K562 (cell line): ENCODE measurements around the gene PDE11A. TPM values are rescaled to one million over a fixed set of nuclear protein-coding genes. Genes with fewer than 3 reads are reported as not detected.

ENCODE experiments used
- ATAC-seq: fragments of 200-7000 bp; cut with Tn5 transposase; 3 replicates; pipeline ENCODE4 v1.9.1; 2020; ENCODE audit warnings: moderate library complexity
- BruUV-seq: library from RNA; stranded (reverse); fragments of 400-500 nt; replicated peaks from 2 replicates; lab custom pipeline; 2021; lab: Mats Ljungman, UMichigan
- CTCF ChIA-PET: fragments of 300-600 bp; formaldehyde crosslinking; extraction: SDS; loops from one replicate; lab custom pipeline; 2021; ENCODE audit warnings: low intra/inter-chr PET ratio; lab: Yijun Ruan, JAX
- POLR2A ChIA-PET: fragments of 300-600, 350-650 bp; sonication (Branson Sonifier 250); formaldehyde crosslinking; extraction: SDS; loops from one replicate; lab custom pipeline; 2021; ENCODE audit warnings: antibody characterized with exemption, inconsistent platforms; lab: Yijun Ruan, JAX
- DNase-seq, 4 experiments: peaks; one replicate each; pipeline versions ENCODE4 v3.0.0 to v3.0.0-alpha.2; 2011 to 2018; ENCODE audit warnings: low spot score in 3 of 4, mixed read lengths in 3 of 4; ENCODE audit errors: extremely low read depth in 1 of 4
- FAIRE-seq: peaks from 2 replicates; lab custom pipeline; 2011; peaks lifted over from hg19 to GRCh38; lab: Jason Lieb, UNC
- H2AFZ ChIP-seq: 2 replicates; pipeline ENCODE4 v1.6.0; 2011; ENCODE audit warnings: low read depth, low read length, control low read depth, inconsistent platforms
- H3K27ac ChIP-seq: fragments of 200-600 bp; 3 replicates; pipeline ENCODE4 v1.8.0; 2011; ENCODE audit warnings: low read depth, mild to moderate bottlenecking, control low read depth, inconsistent platforms, low read length, moderate library complexity, mixed read lengths; ENCODE audit errors: extremely low read depth
- H3K27me3 ChIP-seq, 2 experiments: fragments of 300-600 bp in 1 of 2; 2 replicates in 1 of 2; 3 replicates in 1 of 2; pipeline versions ENCODE4 v1.6.0 to v1.8.0; 2011; ENCODE audit warnings: inconsistent platforms in 2 of 2, low read length in 2 of 2, mild to moderate bottlenecking in 1 of 2, mixed read lengths in 1 of 2, moderate library complexity in 1 of 2; ENCODE audit not compliant: control insufficient read depth in 2 of 2, insufficient read depth in 2 of 2
- H3K36me3 ChIP-seq: fragments of 300-600 bp; 3 replicates; pipeline ENCODE4 v1.8.0; 2011; ENCODE audit warnings: mild to moderate bottlenecking, low read length, inconsistent platforms; ENCODE audit not compliant: control insufficient read depth, insufficient read depth
- H3K4me1 ChIP-seq, 2 experiments: fragments of 200-600 bp in 1 of 2; replicated peaks in 1 of 2; 2 replicates in 1 of 2; 3 replicates in 1 of 2; pipeline versions ENCODE4 v1.5.1 to v1.8.0; 2011; ENCODE audit warnings: inconsistent platforms in 2 of 2, low read length in 2 of 2, mild to moderate bottlenecking in 1 of 2, mixed read lengths in 1 of 2, moderate library complexity in 1 of 2; ENCODE audit not compliant: control insufficient read depth in 2 of 2, insufficient read depth in 2 of 2
- H3K4me2 ChIP-seq: 2 replicates; pipeline ENCODE4 v1.6.1; 2011; ENCODE audit warnings: low read length, control low read depth, inconsistent platforms, mixed read lengths; ENCODE audit not compliant: insufficient read depth
- H3K4me3 ChIP-seq: fragments of 200-600 bp; sonication (generic), shearing (Covaris generic); 2 replicates; pipeline ENCODE4 v1.5.1; 2016; ENCODE audit warnings: control low read depth, inconsistent platforms
- H3K79me2 ChIP-seq: fragments of 200-600 bp; 3 replicates; pipeline ENCODE4 v1.8.0; 2011; ENCODE audit warnings: low read length, inconsistent platforms; ENCODE audit not compliant: control insufficient read depth, insufficient read depth
- H3K9ac ChIP-seq, 2 experiments: 2 replicates each; pipeline versions ENCODE4 v1.6.0 to v1.6.1; 2011; ENCODE audit warnings: low read depth in 2 of 2, low read length in 2 of 2, control low read depth in 1 of 2, inconsistent platforms in 1 of 2, mild to moderate bottlenecking in 1 of 2, mixed read lengths in 1 of 2; ENCODE audit not compliant: insufficient read depth in 1 of 2
- H3K9me1 ChIP-seq: one replicate; pipeline ENCODE4 v1.6.0; 2011; ENCODE audit warnings: inconsistent platforms, mild to moderate bottlenecking, low read length, moderate library complexity; ENCODE audit not compliant: control insufficient read depth, insufficient read depth
- H3K9me3 ChIP-seq: replicated peaks from 2 replicates; pipeline ENCODE4 v1.5.1; 2011; ENCODE audit warnings: low read depth, low read length, inconsistent platforms; ENCODE audit not compliant: control insufficient read depth, insufficient read depth
- H4K20me1 ChIP-seq: replicated peaks from 2 replicates; pipeline ENCODE4 v1.6.1; 2011; ENCODE audit warnings: low read length, inconsistent platforms, mixed read lengths; ENCODE audit not compliant: control insufficient read depth, insufficient read depth
- DEAF1 ChIP-seq: fragments of 450-650 bp; formaldehyde crosslinking; IDR thresholded peaks from 2 replicates; pipeline ENCODE4 v1.4.0; 2020; ENCODE audit warnings: mild to moderate bottlenecking, moderate library complexity
- DIDO1 ChIP-seq: fragments of 450-650 bp; IDR thresholded peaks from 2 replicates; pipeline ENCODE4 v1.6.1; 2016; ENCODE audit warnings: low read depth, missing biosample characterization, missing genetic modification characterization
- GABPA ChIP-seq: fragments of 200-800 bp; sonication (Bioruptor generic); conservative IDR thresholded peaks from 2 replicates; pipeline ENCODE4 v1.6.1; 2016; ENCODE audit warnings: low read depth, missing genetic modification characterization, missing compliant biosample characterization
- GTF2B ChIP-seq: IDR thresholded peaks from 2 replicates; pipeline ENCODE4 v1.6.1; 2011; ENCODE audit not compliant: insufficient read length; ENCODE audit errors: extremely low read depth
- NUFIP1 ChIP-seq: fragments of 450-650 bp; IDR thresholded peaks from 2 replicates; pipeline ENCODE4 v1.6.1; 2018; ENCODE audit not compliant: partially characterized antibody
- RAD21 ChIP-seq, 2 experiments: fragments of 250-450 bp in 1 of 2; fragments of 450-650 bp in 1 of 2; sonication (Bioruptor Pico) in 1 of 2; formaldehyde crosslinking in 1 of 2; IDR thresholded peaks in 1 of 2; conservative IDR thresholded peaks in 1 of 2; 2 replicates each; pipeline versions ENCODE4 v1.4.0 to v1.8.0; 2020 to 2022; ENCODE audit warnings: mild to moderate bottlenecking in 2 of 2, moderate library complexity in 1 of 2
- RFX7 ChIP-seq: fragments of 250-450 bp; sonication (Bioruptor Pico); IDR thresholded peaks from 2 replicates; pipeline ENCODE4 v1.5.1; 2021; ENCODE audit warnings: mild to moderate bottlenecking
- SRSF7 ChIP-seq: fragments of 200-400 bp; formaldehyde crosslinking; optimal IDR thresholded peaks from 2 replicates; pipeline ENCODE3; 2017; ENCODE audit warnings: mild to moderate bottlenecking, low read depth, low read length
- ZC3H8 ChIP-seq: fragments of 450-650 bp; IDR thresholded peaks from 2 replicates; pipeline ENCODE4 v1.6.1; 2017
- ZNF695 ChIP-seq: fragments of 450-650 bp; formaldehyde crosslinking; IDR thresholded peaks from 2 replicates; pipeline ENCODE4 v1.4.0; 2020; ENCODE audit warnings: mild to moderate bottlenecking, moderate library complexity
- ZNF77 ChIP-seq: fragments of 250-450 bp; sonication (Bioruptor Pico); IDR thresholded peaks from 2 replicates; pipeline ENCODE4 v1.5.0; 2020
- WGBS: fragments of 100-300 bp; shearing (Covaris generic); methylation state at CpG from one replicate; pipeline ENCODE4 v1.1.6; 2016; ENCODE audit warnings: low coverage, mixed read lengths; ENCODE audit not compliant: insufficient coverage; ENCODE audit errors: missing lambda C conversion rate; 5-methylcytosine and 5-hydroxymethylcytosine counted together
- in situ Hi-C: fragments of 300-500 bp; cut with MboI; formaldehyde crosslinking; loops from 4 replicates; pipeline ENCODE4 v1.15.0; 2018; ENCODE audit warnings: inconsistent platforms, mixed read lengths
- intact Hi-C: fragments of 100-400 bp; cut with micrococcal nuclease; formaldehyde crosslinking; loops from 2 replicates; pipeline ENCODE4 v1.14.2; 2022
- polyA plus RNA-seq, 8 experiments: library from polyadenylated mRNA; depleted of rRNA in 4 of 8; stranded (reverse) in 5 of 8; unstranded in 3 of 8; fragments of >200 nt; fragmentation: Nextera tagmentation in 2 of 8; fragmentation: Illumina TruSeq in 1 of 8; extraction: Ambion mirVana in 2 of 8; extraction: Trizol in 1 of 8; gene quantifications; 2 replicates each; pipeline versions ENCODE4 v1.2.1 to v1.2.3, GENCODE V29; 2011 to 2014; ENCODE audit warnings: inconsistent platforms in 1 of 8, missing spikeins in 1 of 8
- total RNA-seq, 7 experiments: library from RNA; depleted of rRNA in 6 of 7; stranded (reverse); fragments of >200 nt in 6 of 7; fragmentation: Illumina TruSeq in 2 of 7; extraction: Trizol in 2 of 7; gene quantifications; 2 replicates each; pipeline versions ENCODE4 v1.2.1 to v1.2.3, GENCODE V29; 2011 to 2021; ENCODE audit warnings: low replicate concordance in 1 of 7
- TF ChIP-seq, protein P1 (sequence below), 2 experiments: fragments of 450-650 bp; formaldehyde crosslinking in 1 of 2; IDR thresholded peaks; 2 replicates each; pipeline versions ENCODE4 v1.4.0 to v1.6.1; 2014 to 2020; ENCODE audit warnings: mild to moderate bottlenecking in 2 of 2, borderline replicate concordance in 1 of 2, low read depth in 1 of 2

The PDE11A gene
- total and polyA plus RNA-seq, 9 of the 15 experiments (the other 6 are each of a cell fraction or from before 2014, with no cell fraction given) = 3.2 to 22.1 (median 5.7) TPM

GRCh38 chr2:178069551-178069950, 3.0 kb downstream of the PDE11A start:
- in situ Hi-C loops (no loop called here), intact Hi-C loops (loop anchor here (1.0 kb wide), 2 partner anchors 86 to 163 kb away; no protein-coding TSS in a partner anchor)
- Histone ChIP-seq H3K79me2 (0 out of 3 replicates have a peak, but pooled peaks cover 3% of the 10 kb centered on the region), H3K9me1 (no peaks in the 10 kb centered on the region), H3K27ac (no peak overlapping the region), H3K27me3 (no peaks in the 10 kb centered on the region), H3K4me3 (no peak overlapping the region), H3K36me3 (no peaks in the 10 kb centered on the region), H3K4me1 (peaks cover 27 to 46% of the 10 kb centered on the region in 2 experiments), H3K9ac (no peak overlapping the region), H4K20me1 (no peaks in the 10 kb centered on the region), H2AFZ (peak overlapping the region; percentile 9; the same call in 1 of the 2 replicates), H3K4me2 (no peak overlapping the region), H3K9me3 (no peaks in the 10 kb centered on the region)
- CTCF ChIA-PET = no interaction called here
- 0 out of 3 replicates have a peak, but pooled peaks have one; percentile 9 for ATAC-seq
- DNase-seq = peak in 2 of 4 experiments; percentile 20 to 39
- POLR2A ChIA-PET = interaction anchor here (0.6 kb wide), 3 partner anchors 12 to 174 kb away, joined by 3 to 4 read pairs (median 3); no protein-coding TSS in a partner anchor
- 11% methylated on average over 1 of the region's 1 CpG for WGBS
- no peak for FAIRE-seq
- BruUV-seq = no TSS peak
- TF ChIP-seq ZC3H8 (no peak), NUFIP1 (no peak), SRSF7 (no peak), DIDO1 (tag) (no peak), ZNF77 (CRISPR knock-in tag) (no peak), RFX7 (CRISPR knock-in tag) (no peak), ZNF695 (no peak), RAD21 (CRISPR knock-in tag; conservative IDR thresholded peaks at IDR 0.05 in 1 of 2, IDR thresholded peaks at IDR 0.05 in 1 of 2) (peak; percentile 68 to 71), DEAF1 (CRISPR knock-in tag) (0 out of 2 replicates have a peak, but pooled peaks have one; percentile 58), GABPA (tag) (0 out of 2 replicates have a peak, but pooled peaks have one; percentile 11), GTF2B (no peak)
- TF ChIP-seq, protein P1, sequence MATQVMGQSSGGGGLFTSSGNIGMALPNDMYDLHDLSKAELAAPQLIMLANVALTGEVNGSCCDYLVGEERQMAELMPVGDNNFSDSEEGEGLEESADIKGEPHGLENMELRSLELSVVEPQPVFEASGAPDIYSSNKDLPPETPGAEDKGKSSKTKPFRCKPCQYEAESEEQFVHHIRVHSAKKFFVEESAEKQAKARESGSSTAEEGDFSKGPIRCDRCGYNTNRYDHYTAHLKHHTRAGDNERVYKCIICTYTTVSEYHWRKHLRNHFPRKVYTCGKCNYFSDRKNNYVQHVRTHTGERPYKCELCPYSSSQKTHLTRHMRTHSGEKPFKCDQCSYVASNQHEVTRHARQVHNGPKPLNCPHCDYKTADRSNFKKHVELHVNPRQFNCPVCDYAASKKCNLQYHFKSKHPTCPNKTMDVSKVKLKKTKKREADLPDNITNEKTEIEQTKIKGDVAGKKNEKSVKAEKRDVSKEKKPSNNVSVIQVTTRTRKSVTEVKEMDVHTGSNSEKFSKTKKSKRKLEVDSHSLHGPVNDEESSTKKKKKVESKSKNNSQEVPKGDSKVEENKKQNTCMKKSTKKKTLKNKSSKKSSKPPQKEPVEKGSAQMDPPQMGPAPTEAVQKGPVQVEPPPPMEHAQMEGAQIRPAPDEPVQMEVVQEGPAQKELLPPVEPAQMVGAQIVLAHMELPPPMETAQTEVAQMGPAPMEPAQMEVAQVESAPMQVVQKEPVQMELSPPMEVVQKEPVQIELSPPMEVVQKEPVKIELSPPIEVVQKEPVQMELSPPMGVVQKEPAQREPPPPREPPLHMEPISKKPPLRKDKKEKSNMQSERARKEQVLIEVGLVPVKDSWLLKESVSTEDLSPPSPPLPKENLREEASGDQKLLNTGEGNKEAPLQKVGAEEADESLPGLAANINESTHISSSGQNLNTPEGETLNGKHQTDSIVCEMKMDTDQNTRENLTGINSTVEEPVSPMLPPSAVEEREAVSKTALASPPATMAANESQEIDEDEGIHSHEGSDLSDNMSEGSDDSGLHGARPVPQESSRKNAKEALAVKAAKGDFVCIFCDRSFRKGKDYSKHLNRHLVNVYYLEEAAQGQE (IDR thresholded peaks at IDR 0.05; ENCODE audit: borderline replicate concordance) = peak; percentile 18; the same call in 1 of the 2 replicates
- TF ChIP-seq, protein P1 (CRISPR knock-in tag; IDR thresholded peaks at IDR 0.05; ENCODE audit: low read depth) = no peak
